Measurements from ENCODE around the gene OASL.

DNA sequence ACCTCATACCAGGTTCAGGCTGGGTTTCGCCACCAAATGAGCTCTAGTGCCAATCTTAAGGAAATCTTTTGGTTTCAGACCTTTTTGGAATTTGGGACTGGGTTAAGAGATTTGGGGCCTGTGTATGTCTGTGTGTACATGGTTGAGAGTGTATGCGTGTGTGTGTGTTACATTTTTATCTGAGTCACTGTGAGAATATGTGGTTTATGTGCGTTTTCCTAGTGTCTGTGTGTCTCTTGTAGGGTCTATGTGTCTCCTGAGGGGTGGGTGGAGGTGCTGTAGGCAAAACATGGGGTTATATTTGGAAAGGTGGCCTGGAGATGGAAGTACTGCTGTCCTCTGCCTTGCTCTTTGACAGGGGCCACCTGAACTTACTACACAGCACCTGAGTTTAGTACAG, 40.6 kb downstream of the OASL start:
- TF ChIP-seq, protein P1, sequence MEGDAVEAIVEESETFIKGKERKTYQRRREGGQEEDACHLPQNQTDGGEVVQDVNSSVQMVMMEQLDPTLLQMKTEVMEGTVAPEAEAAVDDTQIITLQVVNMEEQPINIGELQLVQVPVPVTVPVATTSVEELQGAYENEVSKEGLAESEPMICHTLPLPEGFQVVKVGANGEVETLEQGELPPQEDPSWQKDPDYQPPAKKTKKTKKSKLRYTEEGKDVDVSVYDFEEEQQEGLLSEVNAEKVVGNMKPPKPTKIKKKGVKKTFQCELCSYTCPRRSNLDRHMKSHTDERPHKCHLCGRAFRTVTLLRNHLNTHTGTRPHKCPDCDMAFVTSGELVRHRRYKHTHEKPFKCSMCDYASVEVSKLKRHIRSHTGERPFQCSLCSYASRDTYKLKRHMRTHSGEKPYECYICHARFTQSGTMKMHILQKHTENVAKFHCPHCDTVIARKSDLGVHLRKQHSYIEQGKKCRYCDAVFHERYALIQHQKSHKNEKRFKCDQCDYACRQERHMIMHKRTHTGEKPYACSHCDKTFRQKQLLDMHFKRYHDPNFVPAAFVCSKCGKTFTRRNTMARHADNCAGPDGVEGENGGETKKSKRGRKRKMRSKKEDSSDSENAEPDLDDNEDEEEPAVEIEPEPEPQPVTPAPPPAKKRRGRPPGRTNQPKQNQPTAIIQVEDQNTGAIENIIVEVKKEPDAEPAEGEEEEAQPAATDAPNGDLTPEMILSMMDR (IDR thresholded peaks at IDR 0.05): no peak
- no peak for TF ChIP-seq POLR2A (IDR thresholded peaks at IDR 0.05)

Data from tibial nerve (tissue), 3 donors.